GM10248 (cell line): ENCODE results near the gene CTNNA3.

Experiments
- CTCF ChIA-PET: fragments of 300-600 bp; sonication (Branson Sonifier 250); formaldehyde crosslinking; extraction: SDS; loops from one replicate; lab custom pipeline; 2021; ENCODE audit warnings: antibody characterized with exemption; lab: Yijun Ruan, JAX
- POLR2A ChIA-PET: fragments of 350-650 bp; sonication (Branson Sonifier 250); formaldehyde crosslinking; extraction: SDS; loops from one replicate; lab custom pipeline; 2020; ENCODE audit warnings: antibody characterized with exemption; lab: Yijun Ruan, JAX
- DNase-seq: peaks from one replicate; pipeline ENCODE4 v3.0.0; 2012; ENCODE audit errors: extremely low spot score
- TF ChIP-seq, protein P1 (sequence below): IDR thresholded peaks from 2 replicates; pipeline ENCODE4 v1.5.1; 2012; ENCODE audit warnings: mild to moderate bottlenecking, low read depth; ENCODE audit errors: extremely low read depth, missing control alignments, control extremely low read depth

CTNNA3 gene

DNA sequence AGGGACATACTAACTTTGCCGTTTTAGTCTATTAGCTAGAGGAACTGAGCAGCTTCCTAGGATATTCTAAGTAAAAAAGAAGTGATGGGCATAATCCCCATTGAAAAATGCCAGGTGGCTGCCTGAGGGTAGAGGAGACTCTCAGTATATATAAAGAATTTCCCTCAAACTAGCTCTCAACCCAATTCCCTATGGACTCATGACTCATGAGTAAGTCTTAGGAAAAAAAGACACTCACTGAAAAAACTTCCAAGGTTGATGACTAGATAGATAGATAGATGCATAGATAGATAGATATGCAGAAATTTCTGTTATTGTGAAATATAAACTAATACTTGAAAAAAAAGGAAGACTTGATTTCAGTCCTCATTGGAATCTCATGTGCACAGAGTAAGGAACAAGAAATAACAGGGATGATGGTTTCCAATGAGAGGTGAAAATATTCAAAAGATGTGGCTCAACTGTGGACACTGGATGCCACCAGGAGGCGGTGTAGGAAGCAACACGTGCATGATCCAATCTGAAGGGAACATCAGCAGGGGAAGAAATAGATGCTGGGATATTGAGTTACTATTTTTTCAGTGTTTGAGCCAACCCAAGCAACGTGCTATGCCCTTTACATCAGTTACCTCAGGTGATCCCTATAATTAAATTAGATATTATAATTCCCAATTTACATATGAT lies 1481.1 kb downstream of the CTNNA3 start:
- ChIA-PET CTCF (interaction anchor here (1.0 kb wide), 1 partner anchor 711 kb away, joined by 3 read pairs; the partner anchor contains the start of gene LRRTM3), POLR2A (no interaction called here)
- TF ChIP-seq, protein P1, sequence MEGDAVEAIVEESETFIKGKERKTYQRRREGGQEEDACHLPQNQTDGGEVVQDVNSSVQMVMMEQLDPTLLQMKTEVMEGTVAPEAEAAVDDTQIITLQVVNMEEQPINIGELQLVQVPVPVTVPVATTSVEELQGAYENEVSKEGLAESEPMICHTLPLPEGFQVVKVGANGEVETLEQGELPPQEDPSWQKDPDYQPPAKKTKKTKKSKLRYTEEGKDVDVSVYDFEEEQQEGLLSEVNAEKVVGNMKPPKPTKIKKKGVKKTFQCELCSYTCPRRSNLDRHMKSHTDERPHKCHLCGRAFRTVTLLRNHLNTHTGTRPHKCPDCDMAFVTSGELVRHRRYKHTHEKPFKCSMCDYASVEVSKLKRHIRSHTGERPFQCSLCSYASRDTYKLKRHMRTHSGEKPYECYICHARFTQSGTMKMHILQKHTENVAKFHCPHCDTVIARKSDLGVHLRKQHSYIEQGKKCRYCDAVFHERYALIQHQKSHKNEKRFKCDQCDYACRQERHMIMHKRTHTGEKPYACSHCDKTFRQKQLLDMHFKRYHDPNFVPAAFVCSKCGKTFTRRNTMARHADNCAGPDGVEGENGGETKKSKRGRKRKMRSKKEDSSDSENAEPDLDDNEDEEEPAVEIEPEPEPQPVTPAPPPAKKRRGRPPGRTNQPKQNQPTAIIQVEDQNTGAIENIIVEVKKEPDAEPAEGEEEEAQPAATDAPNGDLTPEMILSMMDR, result no peak
- no peak for DNase-seq

DNA sequence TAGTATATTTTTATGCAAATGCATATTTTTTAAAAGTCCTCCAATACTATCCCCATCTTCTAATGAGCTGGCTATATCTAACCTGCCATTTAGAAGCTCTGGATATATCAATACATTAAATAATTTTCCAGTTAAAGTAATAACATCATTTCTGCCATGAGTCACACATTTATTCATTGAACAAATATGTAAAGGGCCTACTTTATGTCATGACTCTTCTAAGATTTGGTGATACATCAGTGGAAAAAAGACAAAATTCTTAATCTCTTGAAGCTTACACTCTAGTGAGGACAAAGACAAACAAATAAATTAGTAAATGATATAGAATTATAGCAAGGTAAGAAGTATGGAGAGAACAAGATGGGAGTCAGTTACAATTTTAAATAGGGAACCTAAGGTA lies 1487.0 kb downstream of the CTNNA3 start:
- POLR2A ChIA-PET, result no interaction called here
- TF ChIP-seq, protein P1, result no peak
- DNase-seq, result no peak
- CTCF ChIA-PET, result interaction anchor here (1.3 to 1.7 kb wide), 3 partner anchors 11 to 22 kb away, joined by 4 to 6 read pairs (median 5); no protein-coding TSS in a partner anchor

GRCh38 chr10:66204838-66205237 lies 1491.2 kb downstream of the CTNNA3 start:
- TF ChIP-seq, protein P1, result no peak
- CTCF ChIA-PET, result interaction anchor here (1.2 kb wide), 1 partner anchor 27 kb away, joined by 3 read pairs; no protein-coding TSS in a partner anchor
- DNase-seq, result no peak
- POLR2A ChIA-PET, result no interaction called here

- POLR2A ChIA-PET, result no interaction called here
- TF ChIP-seq, protein P1, result no peak
- CTCF ChIA-PET, result no interaction called here
- DNase-seq, result no peak
Measured at GRCh38 chr10:66202101-66202500, 1493.9 kb downstream of the CTNNA3 start.

DNA sequence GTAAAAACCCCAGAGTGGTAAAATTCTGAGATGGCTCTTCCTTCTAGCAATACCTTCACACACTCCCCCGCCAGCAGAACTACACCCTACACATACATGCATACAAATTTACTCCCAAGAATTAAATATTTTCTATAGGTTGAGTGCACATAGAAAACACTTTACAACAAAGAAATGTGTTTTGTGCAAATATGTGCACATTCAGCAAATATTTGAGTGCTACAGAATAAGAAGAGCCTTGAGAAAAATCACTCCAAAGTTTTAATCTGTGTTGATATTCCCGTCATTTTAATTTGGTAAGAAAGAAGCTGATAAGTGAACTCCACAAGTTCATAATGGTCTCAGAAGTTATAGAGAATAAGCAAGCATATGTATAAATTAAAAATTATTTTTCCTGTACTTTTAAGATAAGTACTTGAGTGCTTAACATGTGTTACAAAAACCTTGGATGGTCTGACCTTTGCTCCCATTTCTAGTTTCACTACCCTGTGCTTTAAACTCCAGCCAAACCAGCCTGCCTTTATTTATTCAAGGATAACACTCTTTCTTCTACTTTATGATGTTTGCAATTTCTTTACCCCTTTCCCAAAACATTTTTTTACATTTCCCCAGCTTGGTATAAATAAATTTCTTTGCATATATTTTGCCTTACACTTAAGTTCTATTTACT lies 1503.7 kb downstream of the CTNNA3 start:
- TF ChIP-seq, protein P1, result no peak
- CTCF ChIA-PET, result no interaction called here
- DNase-seq, result no peak
- POLR2A ChIA-PET, result no interaction called here

DNA sequence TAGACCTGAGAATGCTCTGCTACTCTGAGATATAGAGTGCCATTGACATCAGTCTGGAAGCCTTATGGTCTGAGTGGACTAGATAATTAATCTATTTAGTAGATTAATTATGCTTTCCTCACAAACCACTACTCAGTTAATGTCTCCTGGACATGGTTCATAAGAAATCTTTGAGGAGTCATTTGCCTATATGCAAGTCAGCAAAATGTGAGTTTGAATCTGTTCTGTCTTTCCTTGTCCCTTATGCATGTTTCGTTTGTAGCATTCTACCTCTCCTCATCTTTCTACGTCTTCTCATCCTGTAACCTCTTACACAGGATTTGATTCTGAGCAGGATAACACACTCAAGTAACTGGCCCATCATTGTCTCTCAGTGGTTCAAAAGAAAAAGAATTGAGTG lies 1505.6 kb downstream of the CTNNA3 start:
- no peak for DNase-seq
- ChIA-PET POLR2A (no interaction called here), CTCF (no interaction called here)
- TF ChIP-seq, protein P1, result no peak
